Smooth muscle cell (in vitro differentiated cells): ENCODE results near the gene OSBPL2. TPM values are rescaled to one million over a fixed set of nuclear protein-coding genes. Genes with fewer than 3 reads are reported as not detected.

Experiments
- DNase-seq: peaks from one replicate; lab custom pipeline; 2025; ENCODE audit not compliant: unreplicated experiment; lab: John Stamatoyannopoulos, UW
- H2AFZ ChIP-seq: fragments of 200-600 bp; sonication (generic); 2 replicates; pipeline ENCODE4 v1.6.0; 2016; ENCODE audit warnings: antibody characterized with exemption, low read depth, mild to moderate bottlenecking
- H3F3A ChIP-seq: fragments of 200-600 bp; sonication (generic); 2 replicates; pipeline ENCODE4 v1.6.0; 2017; ENCODE audit warnings: antibody characterized with exemption, low read depth
- H3K27ac ChIP-seq: fragments of 200-600 bp; sonication (generic); 2 replicates; pipeline ENCODE4 v1.5.1; 2016; ENCODE audit warnings: low read depth, mild to moderate bottlenecking
- H3K27me3 ChIP-seq: fragments of 200-600 bp; sonication (generic); 2 replicates; pipeline ENCODE4 v1.6.1; 2016; ENCODE audit warnings: low read depth, mild to moderate bottlenecking
- H3K36me3 ChIP-seq: fragments of 200-600 bp; sonication (generic); 2 replicates; pipeline ENCODE4 v1.5.1; 2016; ENCODE audit warnings: low read depth
- H3K4me1 ChIP-seq: fragments of 200-600 bp; sonication (generic); 2 replicates; pipeline ENCODE4 v1.5.1; 2016; ENCODE audit warnings: low read depth
- H3K4me2 ChIP-seq: fragments of 200-600 bp; sonication (generic); 2 replicates; pipeline ENCODE4 v1.6.0; 2016; ENCODE audit warnings: mild to moderate bottlenecking
- H3K4me3 ChIP-seq: fragments of 200-600 bp; sonication (generic); 2 replicates; pipeline ENCODE4 v1.5.1; 2016; ENCODE audit warnings: mild to moderate bottlenecking
- H3K79me2 ChIP-seq: fragments of 200-600 bp; sonication (generic); 2 replicates; pipeline ENCODE4 v1.6.0; 2016; ENCODE audit warnings: low read depth, mild to moderate bottlenecking
- H3K9ac ChIP-seq: fragments of 200-600 bp; sonication (generic); 2 replicates; pipeline ENCODE4 v1.6.0; 2016; ENCODE audit warnings: low read depth
- H3K9me3 ChIP-seq: fragments of 200-600 bp; sonication (generic); replicated peaks from 2 replicates; pipeline ENCODE4 v1.5.1; 2016; ENCODE audit warnings: low read depth
- H4K20me1 ChIP-seq: fragments of 200-600 bp; sonication (generic); 2 replicates; pipeline ENCODE4 v1.6.0; 2016; ENCODE audit warnings: low read depth
- CTCF ChIP-seq: fragments of 200-600 bp; sonication (generic); IDR thresholded peaks from 2 replicates; pipeline ENCODE4 v1.5.1; 2017; ENCODE audit warnings: borderline replicate concordance, mild to moderate bottlenecking, antibody characterized with exemption; ENCODE audit not compliant: insufficient read depth, poor library complexity, severe bottlenecking
- WGBS: methylation state at CpG from one replicate; pipeline ENCODE4 v1.1.7; 2016; ENCODE audit warnings: low lambda C conversion rate; 5-methylcytosine and 5-hydroxymethylcytosine counted together
- polyA plus RNA-seq: library from polyadenylated mRNA; unstranded; fragments of >200 nt; fragmentation: Nextera tagmentation; extraction: Ambion mirVana; gene quantifications from 2 replicates; pipeline ENCODE4 v1.2.1, GENCODE V29; 2016
- total RNA-seq: library from RNA; depleted of rRNA; stranded (reverse); fragments of >200 nt; gene quantifications from 2 replicates; pipeline ENCODE4 v1.2.3, GENCODE V29; 2014

The OSBPL2 gene
- total and polyA plus RNA-seq, 2 experiments from 2014 or later = 34.3 to 37.0 TPM

GRCh38 chr20:62195736-62196135, 42.6 kb upstream of the OSBPL2 start:
- no peaks in the 10 kb centered on the region for H3K4me1 ChIP-seq
- no peak overlapping the region for H2AFZ ChIP-seq
- H3K4me2 ChIP-seq = no peak overlapping the region
- H3K27ac ChIP-seq = no peak overlapping the region
- H3K9ac ChIP-seq = no peak overlapping the region
- H3F3A ChIP-seq = no peaks in the 10 kb centered on the region
- WGBS = 93% methylated on average over 10 of the region's 10 CpGs
- peaks cover 10% of the 10 kb centered on the region for H3K36me3 ChIP-seq
- no peak for TF ChIP-seq CTCF
- H3K27me3 ChIP-seq = no peaks in the 10 kb centered on the region
- H3K9me3 ChIP-seq = no peaks in the 10 kb centered on the region
- no peak for DNase-seq
- no peak overlapping the region for H3K4me3 ChIP-seq
- peaks cover 50% of the 10 kb centered on the region for H4K20me1 ChIP-seq
- peaks cover 18% of the 10 kb centered on the region for H3K79me2 ChIP-seq

- no peak for TF ChIP-seq CTCF
- H3K36me3 ChIP-seq = peaks cover 10% of the 10 kb centered on the region
- no peak overlapping the region for H3K9ac ChIP-seq
- peaks cover 15% of the 10 kb centered on the region for H3K79me2 ChIP-seq
- H3K27ac ChIP-seq = no peak overlapping the region
- no peak for DNase-seq
- H4K20me1 ChIP-seq = peaks cover 44% of the 10 kb centered on the region
- no peaks in the 10 kb centered on the region for H3K9me3 ChIP-seq
- H3K4me2 ChIP-seq = no peak overlapping the region
- H3K4me3 ChIP-seq = no peak overlapping the region
- no peaks in the 10 kb centered on the region for H3F3A ChIP-seq
- 98% methylated on average over 10 of the region's 10 CpGs for WGBS
- no peak overlapping the region for H2AFZ ChIP-seq
- H3K27me3 ChIP-seq = no peaks in the 10 kb centered on the region
- no peaks in the 10 kb centered on the region for H3K4me1 ChIP-seq
Observed at GRCh38 chr20:62196286-62196685, 42.0 kb upstream of the OSBPL2 start.

- no peak for TF ChIP-seq CTCF
- no peak for DNase-seq
- H3K27ac ChIP-seq = no peak overlapping the region
- no peaks in the 10 kb centered on the region for H3K4me1 ChIP-seq
- no peak overlapping the region for H2AFZ ChIP-seq
- H3K4me2 ChIP-seq = no peak overlapping the region
- no peak overlapping the region for H3K4me3 ChIP-seq
- no peaks in the 10 kb centered on the region for H3F3A ChIP-seq
- 87% methylated on average over 9 of the region's 9 CpGs for WGBS
- H3K36me3 ChIP-seq = peaks cover 10% of the 10 kb centered on the region
- no peak overlapping the region for H3K9ac ChIP-seq
- H4K20me1 ChIP-seq = peaks cover 36% of the 10 kb centered on the region
- H3K27me3 ChIP-seq = no peaks in the 10 kb centered on the region
- H3K79me2 ChIP-seq = peaks cover 10% of the 10 kb centered on the region
- H3K9me3 ChIP-seq = no peaks in the 10 kb centered on the region
Observed at GRCh38 chr20:62197311-62197710, 41.0 kb upstream of the OSBPL2 start.

- 97% methylated on average over 18 of the region's 18 CpGs for WGBS
- Histone ChIP-seq H3K36me3 (peaks cover 10% of the 10 kb centered on the region), H3K27me3 (no peaks in the 10 kb centered on the region)
Observed at GRCh38 chr20:62197801-62198200, 40.5 kb upstream of the OSBPL2 start.

More at GRCh38 chr20:62197801-62198200, 40.5 kb upstream of the OSBPL2 start:
- no peak for DNase-seq
- peaks cover 7% of the 10 kb centered on the region for H3K79me2 ChIP-seq
- H3K9ac ChIP-seq = no peak overlapping the region
- no peak overlapping the region for H2AFZ ChIP-seq
- no peaks in the 10 kb centered on the region for H3K9me3 ChIP-seq
- H3K4me3 ChIP-seq = no peak overlapping the region
- H3F3A ChIP-seq = no peaks in the 10 kb centered on the region
- no peak overlapping the region for H3K4me2 ChIP-seq
- H3K4me1 ChIP-seq = no peaks in the 10 kb centered on the region
- H4K20me1 ChIP-seq = peaks cover 31% of the 10 kb centered on the region
- TF ChIP-seq CTCF = no peak
- H3K27ac ChIP-seq = no peak overlapping the region
